ENCODE results near the gene SPDYC. TPM values are rescaled to one million over a fixed set of nuclear protein-coding genes. Genes with fewer than 3 reads are reported as not detected.

SPDYC gene
- total RNA-seq, 2 donors from 2014 or later, result not detected

DNA sequence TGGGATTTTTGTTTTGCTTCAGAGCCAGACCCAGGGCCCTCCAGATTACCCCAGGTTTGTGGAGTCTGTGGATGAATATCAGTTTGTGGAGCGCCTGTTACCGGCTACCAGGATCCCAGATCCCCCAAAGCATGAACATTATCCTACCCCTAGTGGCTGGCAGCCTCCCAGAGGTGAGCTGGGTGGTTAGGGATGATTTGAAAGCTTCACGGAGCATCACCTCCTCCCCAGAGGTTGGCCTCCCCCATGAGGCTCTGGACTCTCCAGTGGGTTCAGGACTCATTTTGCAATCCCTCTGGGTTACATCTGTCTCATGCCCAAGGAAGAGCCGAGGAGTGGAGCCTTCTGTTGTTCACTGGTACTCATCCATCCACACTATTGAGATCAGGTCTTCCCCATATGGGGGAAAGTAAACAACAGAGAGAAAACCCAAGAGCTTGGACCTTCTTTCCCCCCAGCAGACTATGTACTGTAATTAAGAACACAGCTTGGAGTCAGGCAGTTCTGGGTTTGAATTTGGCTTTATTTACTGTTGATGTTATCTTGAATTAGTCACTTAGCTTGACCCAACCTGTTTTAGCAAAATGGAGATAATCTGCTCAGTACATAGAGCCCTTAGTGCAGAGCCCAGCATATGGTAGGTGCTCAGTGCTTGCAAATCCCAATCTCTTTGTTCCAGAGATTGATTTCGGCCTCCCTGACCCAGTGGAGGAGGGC, 45.4 kb upstream of the SPDYC start:
- Histone ChIP-seq H3K27ac (no peak overlapping the region), H3K4me3 (no peak overlapping the region), H3K9me3 (no peaks in the 10 kb centered on the region), H3K4me1 (replicated peaks) (peaks cover 12% of the 10 kb centered on the region), H3K27me3 (replicated peaks; ENCODE audit: insufficient read depth) (no peaks in the 10 kb centered on the region), H3K36me3 (peaks cover 15 to 31% of the 10 kb centered on the region in 2 donors)
- intact Hi-C loops (cut with DNase I), result no loop called here
- TF ChIP-seq POLR2AphosphoS5 (IDR thresholded peaks at IDR 0.05) (no peak), POLR2A (IDR thresholded peaks at IDR 0.05) (no peak)
- TF ChIP-seq, protein P1, sequence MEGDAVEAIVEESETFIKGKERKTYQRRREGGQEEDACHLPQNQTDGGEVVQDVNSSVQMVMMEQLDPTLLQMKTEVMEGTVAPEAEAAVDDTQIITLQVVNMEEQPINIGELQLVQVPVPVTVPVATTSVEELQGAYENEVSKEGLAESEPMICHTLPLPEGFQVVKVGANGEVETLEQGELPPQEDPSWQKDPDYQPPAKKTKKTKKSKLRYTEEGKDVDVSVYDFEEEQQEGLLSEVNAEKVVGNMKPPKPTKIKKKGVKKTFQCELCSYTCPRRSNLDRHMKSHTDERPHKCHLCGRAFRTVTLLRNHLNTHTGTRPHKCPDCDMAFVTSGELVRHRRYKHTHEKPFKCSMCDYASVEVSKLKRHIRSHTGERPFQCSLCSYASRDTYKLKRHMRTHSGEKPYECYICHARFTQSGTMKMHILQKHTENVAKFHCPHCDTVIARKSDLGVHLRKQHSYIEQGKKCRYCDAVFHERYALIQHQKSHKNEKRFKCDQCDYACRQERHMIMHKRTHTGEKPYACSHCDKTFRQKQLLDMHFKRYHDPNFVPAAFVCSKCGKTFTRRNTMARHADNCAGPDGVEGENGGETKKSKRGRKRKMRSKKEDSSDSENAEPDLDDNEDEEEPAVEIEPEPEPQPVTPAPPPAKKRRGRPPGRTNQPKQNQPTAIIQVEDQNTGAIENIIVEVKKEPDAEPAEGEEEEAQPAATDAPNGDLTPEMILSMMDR (IDR thresholded peaks at IDR 0.05), result no peak
- 89% methylated on average over 5 of the region's 5 CpGs for WGBS
- DNase-seq (ENCODE audit: low spot score), result no peak

- TF ChIP-seq POLR2A (IDR thresholded peaks at IDR 0.05), result no peak
- TF ChIP-seq POLR2AphosphoS5 (IDR thresholded peaks at IDR 0.05), result no peak
- TF ChIP-seq, protein P1 (IDR thresholded peaks at IDR 0.05), result no peak
- H3K27me3 ChIP-seq (replicated peaks; ENCODE audit: insufficient read depth), result no peaks in the 10 kb centered on the region
- no peak overlapping the region for H3K4me3 ChIP-seq
- H3K36me3 ChIP-seq, result peaks cover 16 to 35% of the 10 kb centered on the region in 2 donors
- intact Hi-C loops (cut with DNase I), result no loop called here
- peaks cover 12% of the 10 kb centered on the region for H3K4me1 ChIP-seq (replicated peaks)
- no peaks in the 10 kb centered on the region for H3K9me3 ChIP-seq
- no peak for DNase-seq (ENCODE audit: low spot score)
- H3K27ac ChIP-seq, result no peak overlapping the region
- WGBS, result 89% methylated on average over 12 of the region's 12 CpGs
These were observed 44.6 kb upstream of the SPDYC start for GRCh38 chr11:65125197-65126056.

- H3K36me3 ChIP-seq, result peaks cover 26 to 39% of the 10 kb centered on the region in 2 donors
- no peaks in the 10 kb centered on the region for H3K27me3 ChIP-seq (replicated peaks; ENCODE audit: insufficient read depth)
- peaks cover 6% of the 10 kb centered on the region for H3K4me1 ChIP-seq (replicated peaks)
- 74% methylated on average over 6 of the region's 6 CpGs for WGBS
- no peak overlapping the region for H3K27ac ChIP-seq
- H3K4me3 ChIP-seq, result no peak overlapping the region
- DNase-seq (ENCODE audit: low spot score), result no peak
- intact Hi-C loops (cut with DNase I), result no loop called here
- TF ChIP-seq POLR2A (IDR thresholded peaks at IDR 0.05) (no peak), POLR2AphosphoS5 (IDR thresholded peaks at IDR 0.05) (no peak)
- TF ChIP-seq, protein P1 (IDR thresholded peaks at IDR 0.05), result no peak
- H3K9me3 ChIP-seq, result no peaks in the 10 kb centered on the region
These were observed 43.3 kb upstream of the SPDYC start for GRCh38 chr11:65126624-65127274.

DNA sequence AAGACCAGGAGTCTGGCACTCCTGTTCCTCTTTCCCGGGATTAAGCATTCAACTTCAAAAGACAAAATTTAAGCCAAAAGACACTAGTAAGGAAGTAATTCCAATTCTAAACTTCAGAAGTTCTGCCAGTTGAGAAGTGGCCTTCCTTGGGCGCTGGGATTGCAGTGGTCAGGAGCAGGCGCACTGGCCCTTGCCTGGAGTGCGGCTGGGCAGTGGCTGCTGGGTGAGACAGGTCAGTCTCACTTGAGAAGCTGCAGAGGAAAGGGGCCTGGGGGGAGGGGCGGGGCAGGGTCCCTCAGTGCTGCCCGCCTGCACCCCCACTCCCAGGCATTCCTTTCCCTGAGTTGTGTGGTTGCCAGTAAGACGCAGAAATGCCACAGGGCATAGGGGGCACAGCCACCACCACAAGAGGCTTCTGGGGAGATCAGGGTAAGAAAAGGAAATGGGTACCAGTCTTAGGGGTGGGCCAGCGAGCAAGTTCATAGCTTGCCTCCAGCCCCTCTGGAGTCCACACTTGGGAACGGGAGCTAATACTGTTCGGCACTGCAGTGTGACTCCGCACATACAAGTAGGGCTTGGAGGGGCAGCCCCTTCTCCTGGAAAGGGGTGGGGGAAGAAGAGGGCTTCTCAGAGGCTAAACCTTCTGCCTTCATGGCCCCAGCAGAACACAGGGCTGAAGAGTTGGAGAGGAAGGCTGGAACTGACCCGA, 42.4 kb upstream of the SPDYC start:
- TF ChIP-seq POLR2AphosphoS5 (IDR thresholded peaks at IDR 0.05) (no peak), POLR2A (IDR thresholded peaks at IDR 0.05) (no peak)
- TF ChIP-seq, protein P1 (IDR thresholded peaks at IDR 0.05), result no peak
- Histone ChIP-seq H3K36me3 (peaks cover 26 to 45% of the 10 kb centered on the region in 2 donors), H3K4me3 (no peak overlapping the region), H3K4me1 (replicated peaks) (peaks cover 6% of the 10 kb centered on the region), H3K27me3 (replicated peaks; ENCODE audit: insufficient read depth) (no peaks in the 10 kb centered on the region), H3K27ac (no peak overlapping the region), H3K9me3 (no peaks in the 10 kb centered on the region)
- DNase-seq (ENCODE audit: low spot score), result no peak
- WGBS, result 65% methylated on average over 11 of the region's 12 CpGs
- intact Hi-C loops (cut with DNase I), result no loop called here
